NB4 (cell line): Measurements from ENCODE around the gene SPR.

Source experiments
- DNase-seq: peaks from one replicate; pipeline ENCODE4 v3.0.0; 2010; ENCODE audit warnings: low read depth
- H3K4me3 ChIP-seq: one replicate; pipeline ENCODE4 v1.5.1; 2011; ENCODE audit warnings: mild to moderate bottlenecking, low read depth, low read length, moderate library complexity
- CTCF ChIP-seq: IDR thresholded peaks from one replicate; pipeline ENCODE4 v1.5.1; 2012; ENCODE audit warnings: low read depth, low read length
- MAX ChIP-seq: IDR thresholded peaks from 2 replicates; pipeline ENCODE4 v1.6.1; 2011; ENCODE audit warnings: low read depth, low read length
- MYC ChIP-seq: IDR thresholded peaks from 2 replicates; pipeline ENCODE4 v1.6.1; 2011; ENCODE audit warnings: low read depth, low read length
- POLR2A ChIP-seq: IDR thresholded peaks from 2 replicates; pipeline ENCODE4 v1.6.1; 2011; ENCODE audit warnings: mild to moderate bottlenecking; ENCODE audit not compliant: insufficient read length; ENCODE audit errors: extremely low read depth

SPR gene

GRCh38 chr2:72931280-72931910 lies 44.2 kb downstream of the SPR start:
- DNase-seq: no peak
- H3K4me3 ChIP-seq: no peak overlapping the region
- TF ChIP-seq POLR2A: no peak
- TF ChIP-seq MAX: no peak
- no peak for TF ChIP-seq CTCF
- TF ChIP-seq MYC: no peak

GRCh38 chr2:72932045-72932740 lies 45.0 kb downstream of the SPR start:
- TF ChIP-seq MYC (no peak), CTCF (no peak), POLR2A (no peak), MAX (no peak)
- no peak overlapping the region for H3K4me3 ChIP-seq
- DNase-seq: no peak

GRCh38 chr2:72932805-72933204 lies 45.6 kb downstream of the SPR start:
- DNase-seq: no peak
- no peak overlapping the region for H3K4me3 ChIP-seq
- TF ChIP-seq MYC (no peak), CTCF (no peak), MAX (no peak), POLR2A (no peak)

- no peak for DNase-seq
- no peak overlapping the region for H3K4me3 ChIP-seq
- TF ChIP-seq CTCF: no peak
- TF ChIP-seq MAX: no peak
- no peak for TF ChIP-seq MYC
- no peak for TF ChIP-seq POLR2A
Measured at GRCh38 chr2:72933207-72933606, 46.0 kb downstream of the SPR start.

GRCh38 chr2:72933646-72934151 lies 46.5 kb downstream of the SPR start:
- no peak for DNase-seq
- TF ChIP-seq MYC (no peak), CTCF (no peak), MAX (no peak), POLR2A (no peak)
- H3K4me3 ChIP-seq: no peak overlapping the region
